Panc1 (cell line): ENCODE results near the gene MSI2. TPM values are rescaled to one million over a fixed set of nuclear protein-coding genes. Genes with fewer than 3 reads are reported as not detected.

Experiments used
- ATAC-seq: fragments of 200-7000 bp; cut with Tn5 transposase; 2 replicates; pipeline ENCODE4 v1.9.1; 2020; ENCODE audit warnings: mild to moderate bottlenecking, moderate library complexity
- BruUV-seq: library from RNA; stranded (reverse); fragments of 400-500 nt; replicated peaks from 2 replicates; lab custom pipeline; 2021; lab: Mats Ljungman, UMichigan
- CTCF ChIA-PET: fragments of 300-600 bp; sonication (Branson Sonifier 250); formaldehyde crosslinking; loops from one replicate; lab custom pipeline; 2022; ENCODE audit warnings: antibody characterized with exemption; lab: Charles Lee
- POLR2A ChIA-PET: fragments of 300-600 bp; sonication (Branson Sonifier 250); formaldehyde crosslinking; loops from one replicate; lab custom pipeline; 2022; ENCODE audit warnings: antibody characterized with exemption; lab: Charles Lee
- DNase-seq: peaks from one replicate; pipeline ENCODE4 v3.0.0-alpha.2; 2010; ENCODE audit warnings: low read depth, low spot score
- H3K27ac ChIP-seq: 2 replicates; pipeline ENCODE4 v1.5.1; 2011; ENCODE audit warnings: mild to moderate bottlenecking, low read length, inconsistent platforms
- H3K27me3 ChIP-seq: fragments of 200-500 bp; sonication (Bioruptor generic); 2 replicates; pipeline ENCODE4 v1.6.0; 2014; ENCODE audit warnings: low read length, inconsistent platforms; ENCODE audit not compliant: control insufficient read depth, insufficient read depth
- H3K36me3 ChIP-seq: fragments of 200-500 bp; sonication (Bioruptor generic); 2 replicates; pipeline ENCODE4 v1.5.1; 2014; ENCODE audit warnings: inconsistent platforms, mild to moderate bottlenecking, low read length, moderate library complexity; ENCODE audit not compliant: control insufficient read depth, insufficient read depth
- H3K4me1 ChIP-seq: 2 replicates; pipeline ENCODE4 v1.5.1; 2011; ENCODE audit warnings: inconsistent platforms, mild to moderate bottlenecking, low read length, moderate library complexity; ENCODE audit not compliant: control insufficient read depth, insufficient read depth
- H3K4me3 ChIP-seq, 2 experiments: 2 replicates each; pipeline ENCODE4 v1.5.1; 2011 to 2012; ENCODE audit warnings: low read depth in 2 of 2, low read length in 2 of 2, mild to moderate bottlenecking in 2 of 2, inconsistent platforms in 1 of 2, moderate library complexity in 1 of 2
- H3K9me3 ChIP-seq: fragments of 200-500 bp; sonication (Bioruptor generic); 2 replicates; pipeline ENCODE4 v1.5.1; 2014; ENCODE audit warnings: low read depth, mild to moderate bottlenecking, inconsistent platforms, low read length, moderate library complexity; ENCODE audit not compliant: control insufficient read depth, insufficient read depth
- CTCF ChIP-seq: fragments of 450-650 bp; IDR thresholded peaks from 2 replicates; pipeline ENCODE4 v1.5.1; 2017; ENCODE audit warnings: mild to moderate bottlenecking
- POLR2AphosphoS5 ChIP-seq: IDR thresholded peaks from 2 replicates; pipeline ENCODE4 v1.6.1; 2012; ENCODE audit warnings: mild to moderate bottlenecking, low read depth, low read length, moderate library complexity
- REST ChIP-seq, 2 experiments: IDR thresholded peaks; 2 replicates each; pipeline ENCODE4 v1.6.1; 2011 to 2012; ENCODE audit warnings: low read depth in 2 of 2, control low read depth in 1 of 2, low read length in 1 of 2, mild to moderate bottlenecking in 1 of 2, moderate library complexity in 1 of 2; ENCODE audit not compliant: insufficient read depth in 1 of 2
- SIN3A ChIP-seq: IDR thresholded peaks from 2 replicates; pipeline ENCODE4 v1.6.1; 2012; ENCODE audit warnings: low read depth, mild to moderate bottlenecking, low read length, moderate library complexity, borderline replicate concordance; ENCODE audit not compliant: insufficient read depth
- TCF7L2 ChIP-seq: IDR thresholded peaks from 2 replicates; pipeline ENCODE4 v1.6.1; 2011; ENCODE audit warnings: mild to moderate bottlenecking, low read depth, low read length, inconsistent platforms
- in situ Hi-C: cut with HindIII; loops from 2 replicates; pipeline ENCODE4 v1.10.0; 2016; ENCODE audit warnings: low sequenced_read_pairs, low pct_unique_long_range_greater_than_20kb
- intact Hi-C: fragments of 100-400 bp; cut with micrococcal nuclease; formaldehyde crosslinking; loops from one replicate; pipeline ENCODE4 v1.10.0; 2022; ENCODE audit not compliant: unreplicated experiment
- total RNA-seq: library from RNA; stranded (reverse); gene quantifications from one replicate; pipeline ENCODE4 v1.2.1, GENCODE V29; 2021; ENCODE audit not compliant: unreplicated experiment

The MSI2 gene
- total RNA-seq, 1 experiment from 2014 or later: 38.5 TPM

- Histone ChIP-seq H3K27ac (no peak overlapping the region), H3K4me1 (0 out of 2 replicates have a peak, but pooled peaks cover 5% of the 10 kb centered on the region), H3K36me3 (no peaks in the 10 kb centered on the region), H3K9me3 (no peaks in the 10 kb centered on the region), H3K27me3 (no peaks in the 10 kb centered on the region), H3K4me3 (no peak overlapping the region)
- BruUV-seq: no TSS peak
- no peak for TF ChIP-seq SIN3A
- TF ChIP-seq POLR2AphosphoS5: no peak
- no peak for TF ChIP-seq CTCF
- TF ChIP-seq TCF7L2: no peak
- TF ChIP-seq REST (IDR thresholded peaks at IDR 0.05; ENCODE audit: insufficient read depth in 1 of 2, low read depth in 2 of 2, low read length in 1 of 2): no peak
- DNase-seq (no peak), ATAC-seq (no peak)
- CTCF ChIA-PET: no interaction called here
- POLR2A ChIA-PET: no interaction called here
- intact Hi-C loops (no loop called here), in situ Hi-C loops (no loop called here)
Measured at GRCh38 chr17:57668332-57668731, 412.0 kb downstream of the MSI2 start.

- POLR2A ChIA-PET: no interaction called here
- no peak for TF ChIP-seq SIN3A
- TF ChIP-seq CTCF: no peak
- no peak for TF ChIP-seq TCF7L2
- no peak for TF ChIP-seq REST (IDR thresholded peaks at IDR 0.05; ENCODE audit: insufficient read depth in 1 of 2, low read depth in 2 of 2, low read length in 1 of 2)
- TF ChIP-seq POLR2AphosphoS5: no peak
- ATAC-seq (no peak), DNase-seq (no peak)
- in situ Hi-C loops: no loop called here
- Histone ChIP-seq H3K27me3 (no peaks in the 10 kb centered on the region), H3K4me1 (0 out of 2 replicates have a peak, but pooled peaks cover 5% of the 10 kb centered on the region), H3K9me3 (no peaks in the 10 kb centered on the region), H3K27ac (no peak overlapping the region), H3K36me3 (no peaks in the 10 kb centered on the region), H3K4me3 (no peak overlapping the region)
- CTCF ChIA-PET: interaction anchor here (2.8 kb wide), 1 partner anchor 427 kb away, joined by 21 read pairs; no protein-coding TSS in a partner anchor
- intact Hi-C loops: no loop called here
- BruUV-seq: no TSS peak
Measured at GRCh38 chr17:57669671-57670529, 413.6 kb downstream of the MSI2 start.
